DMS114 treated with DMSO at 0.1 percent for 48 hours (cell line): ENCODE results near the gene C2orf72.
"Not testable (repeated sequence)": the region's sequence is repeated elsewhere in the genome, so short reads cannot be mapped to it uniquely, and the experiment has no call there.

ENCODE experiments used
- DNase-seq: peaks from one replicate; lab custom pipeline; 2025; ENCODE audit not compliant: unreplicated experiment; lab: John Stamatoyannopoulos, UW

The C2orf72 gene

DNA sequence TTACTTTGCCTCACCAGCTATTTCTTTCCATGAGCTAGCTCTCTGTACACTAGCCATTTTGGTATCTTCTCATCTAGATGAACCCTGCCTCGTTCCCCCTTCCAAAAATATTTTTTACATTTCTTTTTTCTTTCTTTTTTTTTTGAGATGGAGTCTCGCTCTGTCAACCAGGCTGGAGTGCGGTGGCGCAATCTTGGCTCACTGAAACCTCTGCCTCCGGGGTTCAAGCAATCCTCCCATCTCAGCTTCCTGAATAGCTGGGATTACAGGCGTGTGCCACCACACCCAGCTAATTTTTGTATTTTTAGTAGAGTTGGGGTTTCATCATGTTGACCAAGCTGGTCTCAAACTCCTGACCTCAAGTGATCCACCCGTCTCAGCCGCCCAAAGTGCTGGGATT, 30.2 kb downstream of the C2orf72 start:
- DNase-seq: not testable (repeated sequence)

DNA sequence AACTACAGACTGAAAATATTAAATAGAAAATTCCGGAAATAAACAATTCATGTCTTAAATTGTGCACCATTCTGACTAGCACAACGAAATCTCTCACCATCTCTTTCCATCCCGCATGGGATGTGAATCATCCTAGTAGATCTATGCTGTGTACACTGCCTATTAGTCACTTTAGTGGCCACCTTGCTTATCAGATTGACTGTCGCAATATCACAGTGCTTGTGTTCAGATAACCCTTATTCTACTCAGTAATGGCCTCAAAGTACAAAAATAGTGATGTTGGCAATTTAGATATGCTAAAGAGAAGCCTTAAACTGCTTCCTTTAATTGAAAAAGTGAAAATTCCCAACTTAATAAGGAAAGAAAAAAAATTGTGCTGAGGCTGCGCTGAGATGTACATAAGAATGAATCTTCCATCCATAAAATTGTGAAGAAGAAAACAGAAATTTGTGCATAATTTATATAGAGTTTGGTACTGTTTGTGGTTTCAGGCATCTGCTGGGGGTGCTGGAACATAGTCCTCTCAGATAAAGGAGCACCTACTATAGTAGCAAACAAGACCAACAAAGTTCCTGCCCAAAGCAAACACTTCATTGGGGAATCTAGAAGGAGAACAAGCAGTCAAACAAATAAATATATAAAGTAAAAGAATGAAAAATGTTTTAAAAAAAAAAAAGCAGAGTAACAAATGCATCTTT, 31.4 kb downstream of the C2orf72 start:
- no peak for DNase-seq

DNA sequence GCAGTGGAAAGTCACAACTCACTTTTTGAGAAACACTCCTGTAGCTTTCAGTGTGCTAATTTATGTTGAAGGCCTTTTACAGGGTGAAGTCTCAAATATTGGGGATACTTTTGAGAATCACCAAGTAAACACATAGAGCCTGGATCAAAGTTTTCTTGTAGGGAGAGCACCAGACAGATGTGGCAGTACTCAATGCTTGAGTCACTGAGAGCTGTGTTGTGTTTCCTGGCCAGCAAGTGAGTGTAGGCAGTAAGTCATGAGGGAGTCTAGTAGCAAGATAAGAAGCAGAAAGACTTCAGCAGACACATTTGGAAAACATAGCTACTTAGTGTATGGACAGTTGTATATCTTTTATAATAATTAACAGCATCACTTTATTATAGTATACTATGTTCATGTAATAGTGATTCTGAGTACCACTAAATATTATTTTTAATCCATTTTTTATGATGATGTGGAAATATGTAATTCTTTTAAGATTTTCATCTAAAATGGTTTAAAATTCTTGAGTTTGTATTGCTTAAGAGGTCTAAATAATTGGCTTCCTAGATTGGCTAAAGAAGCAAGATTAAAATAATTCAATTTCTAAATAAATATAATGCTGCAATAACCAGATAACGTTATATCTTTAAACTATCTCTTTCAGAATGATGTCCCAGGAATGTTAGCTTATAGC, 32.2 kb downstream of the C2orf72 start:
- no peak for DNase-seq

DNA sequence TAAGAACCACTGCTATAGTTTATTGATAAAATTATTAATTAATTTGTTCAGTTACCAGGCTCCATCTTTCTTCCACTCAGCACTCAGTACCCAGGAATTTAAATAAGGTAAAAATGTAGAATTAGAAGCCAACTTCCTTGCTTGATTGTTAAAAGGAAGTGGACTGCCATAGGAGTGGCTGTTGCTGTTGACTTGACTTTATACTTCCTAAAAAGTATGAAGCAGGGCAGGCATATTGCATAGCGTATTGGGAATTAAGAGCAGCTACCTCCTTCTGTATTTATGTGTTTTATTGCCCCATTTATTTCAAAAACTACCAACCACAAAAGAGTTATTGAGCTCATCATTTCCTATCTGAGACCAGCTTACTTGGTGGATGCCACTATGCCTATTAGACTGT, 47.2 kb downstream of the C2orf72 start:
- DNase-seq: no peak

GRCh38 chr2:231088754-231089153, 51.4 kb downstream of the C2orf72 start:
- no peak for DNase-seq

GRCh38 chr2:231093933-231094332, 56.6 kb downstream of the C2orf72 start:
- no peak for DNase-seq

- no peak for DNase-seq
These were observed 57.5 kb downstream of the C2orf72 start for GRCh38 chr2:231094736-231095346.
